GM12875 (cell line): ENCODE measurements around the gene UTRN.
A peak's percentile ranks its signal among the peaks of the same experiment; 100 is the strongest.

Source experiments
- H3K4me3 ChIP-seq: one replicate; pipeline ENCODE4 v1.5.1; 2011; ENCODE audit warnings: low read depth, low read length, control low read depth
- CTCF ChIP-seq: IDR thresholded peaks from 2 replicates; pipeline ENCODE4 v1.5.1; 2011; ENCODE audit warnings: low read depth, mild to moderate bottlenecking, control low read depth, inconsistent platforms, low read length, moderate library complexity, borderline replicate concordance; ENCODE audit not compliant: insufficient read depth

The UTRN gene

GRCh38 chr6:144284783-144285547 is at the start of gene UTRN:
Gene UTRN, plus strand, starts transcription at chr6:144285335. Its CDS starts 6,494 bp downstream, at chr6:144291829.
- no peak for TF ChIP-seq CTCF
- peak within 1 kb of the TSS; percentile 68 for H3K4me3 ChIP-seq

- no peak for TF ChIP-seq CTCF
- H3K4me3 ChIP-seq, result no peak overlapping the region
Observed at GRCh38 chr6:144244688-144245087, 40.4 kb upstream of the UTRN start.

GRCh38 chr6:144246988-144247387 is 38.1 kb upstream of the UTRN start:
- TF ChIP-seq CTCF, result no peak
- no peak overlapping the region for H3K4me3 ChIP-seq

GRCh38 chr6:144248003-144248402 is 37.1 kb upstream of the UTRN start:
- no peak overlapping the region for H3K4me3 ChIP-seq
- no peak for TF ChIP-seq CTCF

GRCh38 chr6:144248476-144249301 is 36.4 kb upstream of the UTRN start:
- TF ChIP-seq CTCF, result no peak
- H3K4me3 ChIP-seq, result no peak overlapping the region

- H3K4me3 ChIP-seq, result no peak overlapping the region
- TF ChIP-seq CTCF, result no peak
Observed at GRCh38 chr6:144250276-144250675, 34.9 kb upstream of the UTRN start.
